ENCODE results near the gene GPS1.

The GPS1 gene

GRCh38 chr17:82100502-82101298, 49.0 kb downstream of the GPS1 start:
- no peak for DNase-seq (ENCODE audit: low read depth in 2 of 2, low spot score in 1 of 2)

GRCh38 chr17:82101301-82101715, 49.6 kb downstream of the GPS1 start:
- no peak for DNase-seq (ENCODE audit: low read depth in 2 of 2, low spot score in 1 of 2)

DNA sequence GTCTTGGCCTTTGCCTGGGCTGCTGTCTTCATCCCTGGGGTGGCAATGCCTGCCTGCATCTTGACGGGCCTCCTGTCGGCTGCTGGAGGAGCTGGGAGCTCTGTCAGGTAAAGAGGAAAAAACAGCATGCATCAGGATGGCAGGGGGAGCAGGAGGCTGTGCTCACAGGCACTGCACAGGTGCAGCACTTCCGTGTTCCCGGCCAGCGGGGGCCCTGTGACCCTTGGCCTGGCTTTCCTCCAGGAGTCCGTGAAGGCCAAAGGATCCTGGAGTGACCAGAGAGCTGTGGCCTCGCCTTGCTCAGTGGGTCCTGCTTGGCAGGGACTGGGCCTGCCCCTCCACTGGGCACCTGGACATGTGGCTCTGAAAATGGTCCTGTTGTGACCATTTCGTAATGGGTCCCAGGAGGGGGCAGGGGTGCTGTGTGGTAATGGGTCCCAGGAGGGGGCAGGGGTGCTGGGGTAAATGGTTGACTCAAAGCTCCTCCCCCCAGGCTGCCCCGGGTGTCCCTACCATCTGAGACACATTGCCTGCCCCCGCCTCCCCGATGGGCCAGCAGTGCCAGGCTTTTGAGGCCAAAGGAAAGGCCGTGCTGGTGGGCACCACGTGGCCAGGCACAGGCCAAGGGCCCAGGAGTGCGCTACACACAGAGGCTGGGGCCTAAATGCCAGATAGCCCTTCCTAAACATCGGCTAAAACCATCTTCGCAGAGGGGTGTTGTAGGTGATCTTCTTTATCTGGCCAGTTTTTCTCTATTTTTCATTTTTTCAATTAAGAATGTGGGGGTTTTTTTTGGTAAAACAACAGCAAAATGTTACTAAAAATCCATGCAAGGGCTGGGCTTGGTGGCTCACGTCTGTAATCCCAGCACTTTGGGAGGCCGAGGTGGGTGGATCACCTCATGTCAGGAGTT, 50.3 kb downstream of the GPS1 start:
- no peak for DNase-seq (ENCODE audit: low read depth in 2 of 2, low spot score in 1 of 2)

DNA sequence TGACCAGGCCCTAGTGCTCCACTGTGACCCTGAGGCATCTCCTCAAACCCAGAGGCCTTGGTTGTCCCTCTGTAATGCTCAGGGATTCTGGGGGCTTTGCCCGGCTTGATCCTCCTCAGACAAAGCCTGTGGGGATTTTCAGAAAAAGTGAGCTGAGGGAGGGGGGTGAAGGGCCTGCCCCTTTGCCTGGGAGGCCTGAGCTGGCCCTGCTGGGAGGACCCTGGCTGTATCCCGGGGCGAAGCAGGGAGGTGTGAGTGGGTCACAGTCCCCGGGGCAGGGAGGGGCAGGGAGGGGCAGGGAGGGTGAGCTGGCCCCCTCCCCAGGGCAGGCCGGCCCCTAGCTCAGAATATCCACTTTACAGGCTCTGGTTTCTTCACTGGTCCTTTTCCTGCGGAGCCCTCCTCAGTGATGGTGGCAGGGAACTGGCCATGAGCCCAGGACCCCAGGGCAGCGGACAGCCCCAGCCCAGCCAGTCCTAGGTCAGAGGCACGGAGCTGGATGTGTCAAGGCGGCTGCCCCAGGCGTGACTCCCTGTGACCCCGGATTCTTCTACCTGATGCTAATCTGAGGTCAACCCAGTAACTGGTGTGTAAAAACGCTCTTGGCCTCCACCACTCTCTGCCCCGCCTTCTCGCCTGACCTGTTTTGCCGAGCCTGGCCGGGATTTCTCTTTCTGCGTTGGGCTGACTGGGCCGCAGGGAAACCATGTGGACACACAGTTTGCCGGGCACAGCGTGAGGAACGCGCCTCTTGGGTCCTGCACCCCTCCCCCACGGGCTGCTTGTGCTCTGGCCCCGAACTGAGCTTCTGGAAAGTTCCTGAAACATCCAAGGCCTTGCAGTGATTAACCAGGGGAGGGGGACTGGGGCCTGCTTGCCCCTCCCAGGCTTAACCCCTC, 52.1 kb downstream of the GPS1 start:
- no peak for DNase-seq (ENCODE audit: low read depth in 2 of 2, low spot score in 1 of 2)

- DNase-seq (ENCODE audit: low read depth in 2 of 2, low spot score in 1 of 2), result no peak
Measured at GRCh38 chr17:82104797-82105416, 53.2 kb downstream of the GPS1 start.

GRCh38 chr17:82105417-82105881, 53.8 kb downstream of the GPS1 start:
- no peak for DNase-seq (ENCODE audit: low read depth in 2 of 2, low spot score in 1 of 2)

DNA sequence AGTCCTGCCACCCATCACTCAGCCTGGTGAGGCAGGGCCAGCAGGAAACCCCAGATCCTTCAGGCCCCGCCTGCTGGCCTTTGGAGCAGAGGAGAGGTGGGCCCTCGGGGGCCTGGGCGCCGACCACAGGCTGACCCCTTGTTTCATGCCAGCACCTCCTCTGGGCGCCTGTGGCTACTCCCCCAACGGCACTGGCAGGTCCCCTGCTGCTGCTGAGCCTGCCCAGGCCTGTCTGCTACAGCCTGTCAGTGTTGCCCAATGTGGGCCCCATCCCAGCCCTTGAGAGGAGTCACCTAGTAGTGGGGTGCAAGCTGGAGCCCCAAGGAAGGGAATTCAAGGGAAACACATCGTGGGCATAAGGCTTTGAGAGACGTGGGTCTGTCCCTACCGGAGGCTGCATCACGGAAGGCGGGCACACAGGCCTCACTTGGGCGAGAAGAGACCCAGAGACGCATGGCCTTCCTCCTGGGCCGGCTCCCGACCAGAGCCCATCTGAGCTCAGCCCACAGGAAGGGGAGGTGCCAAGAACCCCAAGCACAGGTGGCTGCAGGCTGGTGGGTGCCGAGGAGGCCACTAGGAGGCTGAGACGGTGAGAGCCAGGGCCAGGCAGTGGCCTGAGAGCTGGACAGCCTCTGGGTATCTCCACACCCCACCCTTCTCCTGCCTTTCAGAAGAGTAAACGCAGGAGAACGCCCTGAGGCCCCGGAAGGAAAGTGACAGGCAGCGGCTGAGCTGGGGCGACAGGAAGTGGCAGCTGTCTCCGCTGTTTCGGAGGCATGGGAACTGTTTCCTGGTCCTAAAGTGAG, 54.4 kb downstream of the GPS1 start:
- no peak for DNase-seq (ENCODE audit: low read depth in 2 of 2, low spot score in 1 of 2)

- no peak for DNase-seq (ENCODE audit: low read depth in 2 of 2, low spot score in 1 of 2)
Measured at GRCh38 chr17:82106688-82107305, 55.1 kb downstream of the GPS1 start.

Data from stimulated activated CD8-positive, alpha-beta memory T cell treated with anti-CD3 and anti-CD28 coated beads, Interleukin-4, amount 100 ng/mL, for 4 hours (primary cell).